CD4-positive, alpha-beta T cell treated with Interleukin-12 subunit alpha and Interleukin-12 subunit beta, for 1 hour (primary cell): Measurements from ENCODE around the gene TMEM263.

Source experiments
- DNase-seq: peaks from one replicate; pipeline ENCODE4 v3.0.0-alpha.2; 2020

TMEM263 gene

GRCh38 chr12:106953352-106954250 lies 2.1 kb upstream of the TMEM263 start:
- DNase-seq, result no peak

- DNase-seq, result no peak
These were observed 988 bp upstream of the TMEM263 start for GRCh38 chr12:106954462-106955376.

GRCh38 chr12:106956048-106956578 lies 406 bp downstream of the TMEM263 start:
- peak; percentile 59 for DNase-seq

GRCh38 chr12:106957583-106957982 lies 1.9 kb downstream of the TMEM263 start:
- no peak for DNase-seq

GRCh38 chr12:106960443-106960842 lies 4.7 kb downstream of the TMEM263 start:
- no peak for DNase-seq

- DNase-seq, result no peak
These were observed 6.6 kb downstream of the TMEM263 start for GRCh38 chr12:106962286-106962685.

- DNase-seq, result no peak
These were observed 8.8 kb downstream of the TMEM263 start for GRCh38 chr12:106964526-106964925.

- no peak for DNase-seq
These were observed 15.4 kb downstream of the TMEM263 start for GRCh38 chr12:106971065-106971464.

- no peak for DNase-seq
These were observed 17.8 kb downstream of the TMEM263 start for GRCh38 chr12:106973545-106973944.

GRCh38 chr12:106974511-106974910 lies 18.8 kb downstream of the TMEM263 start:
- no peak for DNase-seq

- DNase-seq, result no peak
These were observed 19.4 kb downstream of the TMEM263 start for GRCh38 chr12:106975098-106975497.

- DNase-seq, result no peak
These were observed 20.4 kb downstream of the TMEM263 start for GRCh38 chr12:106975993-106976658.

GRCh38 chr12:106976668-106977067 lies 21.0 kb downstream of the TMEM263 start:
- no peak for DNase-seq

GRCh38 chr12:106978035-106978800 lies 22.5 kb downstream of the TMEM263 start:
- DNase-seq, result no peak

- no peak for DNase-seq
These were observed 25.2 kb downstream of the TMEM263 start for GRCh38 chr12:106980944-106981343.

- DNase-seq, result no peak
These were observed 26.1 kb downstream of the TMEM263 start for GRCh38 chr12:106981788-106982187.

- DNase-seq, result no peak
These were observed 26.5 kb downstream of the TMEM263 start for GRCh38 chr12:106982229-106982628.

- peak; percentile 4 for DNase-seq
These were observed 29.0 kb downstream of the TMEM263 start for GRCh38 chr12:106984588-106985137.

- DNase-seq, result no peak
These were observed 29.8 kb downstream of the TMEM263 start for GRCh38 chr12:106985479-106985878.

- DNase-seq, result no peak
These were observed 30.4 kb downstream of the TMEM263 start for GRCh38 chr12:106986135-106986534.

GRCh38 chr12:106986625-106987389 lies 31.1 kb downstream of the TMEM263 start, which contains the start of gene MTERF2:
Gene MTERF2, minus strand, starts transcription at chr12:106987146. Its CDS starts 8,432 bp downstream, at chr12:106978714.
- DNase-seq, result peak; percentile 81
